ENCODE measurements around the gene CISH.

The CISH gene

DNA sequence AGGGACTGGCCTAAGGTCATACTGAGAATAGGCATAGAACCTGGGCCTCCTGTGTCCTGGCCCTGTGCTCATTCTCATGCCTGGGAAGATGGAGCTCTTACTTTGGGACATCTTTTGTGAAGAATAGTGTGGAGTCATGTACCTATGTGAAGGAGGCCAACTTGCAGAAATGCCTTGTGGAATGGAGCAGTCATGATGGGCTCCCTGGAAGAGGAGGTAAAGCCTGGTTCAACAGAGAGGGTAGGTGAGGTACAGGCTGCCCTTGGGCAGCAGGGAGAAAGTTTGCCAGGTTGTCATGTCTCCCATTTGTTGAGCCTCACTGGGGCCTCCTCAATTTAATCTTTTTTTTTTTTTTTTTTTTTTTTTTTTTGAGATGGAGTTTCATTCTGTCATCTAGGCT lies 23.5 kb upstream of the CISH start:
- no peak for DNase-seq

GRCh38 chr3:50633230-50633790 lies 21.7 kb upstream of the CISH start:
- DNase-seq, result no peak

- DNase-seq, result no peak
Observed at GRCh38 chr3:50632450-50632849, 20.9 kb upstream of the CISH start.

DNA sequence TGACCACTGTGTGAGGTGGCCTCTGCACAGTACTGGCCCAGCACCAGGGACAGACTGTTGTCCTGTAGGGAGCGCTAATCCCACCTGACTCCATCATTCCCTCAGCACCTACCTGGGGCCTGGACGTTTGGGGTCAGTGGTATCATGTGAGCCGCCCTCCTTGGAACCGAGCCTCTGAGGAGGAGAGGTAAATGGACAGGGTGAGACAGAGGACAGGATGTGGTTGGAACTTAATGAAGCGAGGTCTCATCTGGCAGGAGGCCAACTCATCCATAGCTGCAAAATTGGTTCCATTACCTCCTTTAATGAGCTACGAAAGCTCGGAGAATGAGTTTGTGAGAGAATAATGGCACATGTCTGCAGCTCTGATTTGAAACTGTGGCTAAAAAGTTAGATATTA lies 19.3 kb upstream of the CISH start:
- no peak for DNase-seq

GRCh38 chr3:50630394-50630793 lies 18.8 kb upstream of the CISH start:
- no peak for DNase-seq

DNA sequence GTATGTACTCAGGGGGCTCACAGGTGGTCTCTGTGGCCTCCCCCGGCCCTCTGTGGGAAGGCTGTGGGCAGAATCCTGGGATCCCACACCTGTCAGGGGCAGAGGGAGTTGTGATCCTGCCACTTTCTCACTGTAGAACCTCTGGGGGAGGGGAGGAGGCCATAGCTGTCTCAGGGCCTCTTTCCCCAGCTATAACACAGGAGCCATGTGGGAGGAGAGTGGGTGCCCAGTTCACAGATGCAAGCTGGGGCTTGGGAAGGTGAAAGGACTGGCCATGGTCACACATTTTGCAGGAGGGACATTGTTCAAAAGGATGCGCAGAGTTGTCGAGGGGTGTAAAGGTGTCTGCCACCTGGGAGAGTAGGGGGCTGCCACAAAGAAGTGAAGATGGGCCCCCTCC lies 17.0 kb upstream of the CISH start:
- DNase-seq, result no peak

GRCh38 chr3:50627407-50628051 lies 16.0 kb upstream of the CISH start:
- no peak for DNase-seq

- no peak for DNase-seq
Observed at GRCh38 chr3:50626401-50626800, 14.8 kb upstream of the CISH start.

DNA sequence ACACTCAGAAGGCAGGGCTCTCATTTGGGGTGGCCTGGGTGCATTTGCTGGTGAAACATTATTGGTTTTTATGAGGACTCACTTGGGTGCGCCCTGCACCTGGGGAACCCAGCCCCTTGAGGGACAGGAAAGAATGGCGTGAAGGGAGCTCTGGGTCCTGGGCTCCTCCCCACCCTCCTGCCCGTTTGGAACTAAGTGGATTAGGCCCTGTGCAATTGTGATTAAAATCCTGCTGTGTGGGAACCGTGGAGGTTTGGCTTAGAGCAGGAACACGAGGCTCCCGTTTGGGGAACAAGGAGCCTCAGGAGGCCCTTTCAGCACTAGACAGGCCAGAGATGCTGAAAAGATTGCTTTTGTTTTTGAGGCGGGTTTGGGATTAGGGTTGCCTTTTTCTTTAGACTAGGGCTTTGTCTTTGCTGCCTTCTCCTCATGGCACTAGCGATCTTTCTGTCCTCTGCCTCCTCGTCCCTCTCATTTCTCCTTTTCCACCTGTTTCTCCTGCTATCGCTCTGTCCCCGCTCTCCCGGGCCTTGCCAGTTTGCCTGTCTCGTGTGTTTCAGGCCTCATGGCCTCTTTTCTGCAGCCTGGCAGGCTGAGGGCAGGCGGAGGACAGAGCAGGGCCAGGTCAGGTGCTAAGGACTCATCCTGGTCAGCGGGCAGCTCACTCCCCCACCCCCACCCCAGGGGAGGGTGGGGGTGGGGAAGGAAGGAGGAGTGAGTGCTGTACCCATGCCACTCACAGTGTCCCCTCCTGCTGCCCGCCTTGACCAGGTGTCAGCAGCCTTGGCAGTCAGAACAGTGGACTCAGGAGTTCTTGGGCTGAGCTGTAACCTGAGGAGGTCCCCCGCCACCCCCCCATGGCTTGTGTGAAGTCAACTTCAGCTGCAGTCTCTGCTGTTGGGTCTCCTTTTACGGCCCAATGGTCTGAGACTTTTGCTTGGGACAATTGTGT lies 13.9 kb upstream of the CISH start:
- no peak for DNase-seq

DNA sequence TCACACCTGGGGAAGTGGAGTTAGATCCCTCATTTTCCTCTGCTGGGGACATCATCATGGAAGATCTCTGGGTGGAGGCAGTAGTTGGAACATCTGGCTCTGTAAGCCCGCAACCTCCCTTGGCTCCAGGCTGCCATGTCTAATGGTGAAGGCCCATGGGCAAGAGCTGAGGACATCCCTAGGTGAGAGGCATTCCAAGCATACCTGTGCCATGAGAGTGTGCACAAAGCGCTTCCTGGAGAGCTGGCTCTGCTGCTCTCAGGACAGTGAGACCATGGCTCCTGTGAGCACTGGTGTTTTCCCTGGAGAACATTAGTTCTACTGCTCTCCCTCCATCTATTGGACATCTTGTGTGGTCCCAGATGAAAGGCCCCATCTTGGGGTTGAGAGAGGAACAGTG lies 13.1 kb upstream of the CISH start:
- no peak for DNase-seq

DNA sequence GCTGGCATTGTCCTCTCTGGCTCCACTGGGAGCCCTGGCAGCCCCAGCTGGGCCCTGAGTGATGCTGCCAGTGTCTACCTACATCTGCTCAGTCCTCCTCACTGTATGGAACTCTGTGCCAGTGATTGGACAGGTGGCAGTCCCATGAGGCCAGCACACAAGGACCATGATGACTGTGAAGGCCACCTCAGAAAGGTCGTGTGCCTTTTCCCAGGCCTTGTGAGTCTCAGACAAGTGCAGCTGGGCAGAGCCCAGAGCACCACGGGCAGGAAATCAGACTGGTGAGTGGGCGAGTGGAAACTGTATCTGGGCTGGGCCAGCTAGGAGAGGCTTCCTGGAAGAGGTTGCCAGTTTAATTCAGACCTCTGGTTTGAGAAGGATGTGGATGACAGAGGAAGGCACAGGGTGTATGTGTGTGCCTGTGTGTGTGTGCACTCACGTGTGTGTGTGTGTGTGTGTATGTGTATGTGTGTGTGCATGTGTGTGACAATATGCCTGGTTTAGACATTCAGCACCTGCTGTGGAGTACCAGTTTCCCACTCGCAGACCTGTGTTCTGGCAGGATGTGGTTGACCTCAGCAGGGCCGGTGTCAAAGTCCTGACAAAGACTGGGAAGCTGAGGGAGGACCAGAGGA lies 12.4 kb upstream of the CISH start:
- no peak for DNase-seq

DNA sequence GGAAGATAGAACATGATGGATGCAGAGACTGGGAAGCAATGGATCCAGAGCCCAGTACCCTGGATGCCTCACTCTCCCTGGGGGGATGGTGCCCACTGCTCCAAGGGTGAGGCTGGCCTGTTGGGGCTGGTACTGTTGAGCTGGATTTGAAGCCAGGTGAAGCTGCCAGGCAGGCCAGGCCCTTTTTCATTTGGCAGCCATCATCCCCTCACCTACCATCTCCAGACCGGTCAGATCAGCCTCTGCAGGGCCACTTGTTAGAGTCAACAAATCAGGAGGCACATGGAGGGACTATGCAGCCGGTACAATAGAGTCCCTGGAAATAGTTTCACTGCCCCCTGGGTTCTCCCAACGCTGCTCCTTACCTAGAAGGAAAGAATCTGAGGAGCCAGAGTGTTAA lies 11.3 kb upstream of the CISH start:
- DNase-seq, result no peak

DNA sequence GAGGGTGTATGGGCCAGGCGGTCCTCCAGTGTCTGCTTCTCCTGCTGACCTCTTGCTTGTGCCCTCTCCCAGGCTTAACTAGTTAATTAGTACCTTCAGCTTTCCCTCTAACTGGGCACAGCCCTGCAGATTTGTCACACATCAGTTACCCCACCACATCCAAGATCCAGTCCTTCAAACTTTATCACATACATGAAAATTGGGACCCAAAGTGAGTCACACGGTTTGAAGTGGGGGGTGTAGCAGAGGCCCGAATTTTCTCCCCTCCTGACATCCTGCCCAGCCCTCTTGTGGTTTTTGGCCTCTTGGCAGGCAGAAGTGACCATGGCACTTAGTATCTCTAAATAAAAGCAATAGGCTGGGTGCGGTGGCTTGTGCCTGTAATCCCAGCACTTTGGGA lies 9.2 kb upstream of the CISH start:
- no peak for DNase-seq

- DNase-seq, result no peak
Observed at GRCh38 chr3:50620420-50620819, 8.8 kb upstream of the CISH start.

- no peak for DNase-seq
Observed at GRCh38 chr3:50617911-50618481, 6.4 kb upstream of the CISH start.

GRCh38 chr3:50617096-50617791 lies 5.7 kb upstream of the CISH start, which contains the start of gene MAPKAPK3:
Gene MAPKAPK3, plus strand, starts transcription at chr3:50617151. Its CDS starts 415 bp downstream, at chr3:50617566.
- peak; percentile 29 for DNase-seq

GRCh38 chr3:50616770-50617095 lies 5.2 kb upstream of the CISH start:
- peak; percentile 94 for DNase-seq

GRCh38 chr3:50616003-50616769 lies 4.6 kb upstream of the CISH start:
- peak; percentile 74 for DNase-seq

GRCh38 chr3:50615190-50615589 lies 3.6 kb upstream of the CISH start:
- no peak for DNase-seq

DNA sequence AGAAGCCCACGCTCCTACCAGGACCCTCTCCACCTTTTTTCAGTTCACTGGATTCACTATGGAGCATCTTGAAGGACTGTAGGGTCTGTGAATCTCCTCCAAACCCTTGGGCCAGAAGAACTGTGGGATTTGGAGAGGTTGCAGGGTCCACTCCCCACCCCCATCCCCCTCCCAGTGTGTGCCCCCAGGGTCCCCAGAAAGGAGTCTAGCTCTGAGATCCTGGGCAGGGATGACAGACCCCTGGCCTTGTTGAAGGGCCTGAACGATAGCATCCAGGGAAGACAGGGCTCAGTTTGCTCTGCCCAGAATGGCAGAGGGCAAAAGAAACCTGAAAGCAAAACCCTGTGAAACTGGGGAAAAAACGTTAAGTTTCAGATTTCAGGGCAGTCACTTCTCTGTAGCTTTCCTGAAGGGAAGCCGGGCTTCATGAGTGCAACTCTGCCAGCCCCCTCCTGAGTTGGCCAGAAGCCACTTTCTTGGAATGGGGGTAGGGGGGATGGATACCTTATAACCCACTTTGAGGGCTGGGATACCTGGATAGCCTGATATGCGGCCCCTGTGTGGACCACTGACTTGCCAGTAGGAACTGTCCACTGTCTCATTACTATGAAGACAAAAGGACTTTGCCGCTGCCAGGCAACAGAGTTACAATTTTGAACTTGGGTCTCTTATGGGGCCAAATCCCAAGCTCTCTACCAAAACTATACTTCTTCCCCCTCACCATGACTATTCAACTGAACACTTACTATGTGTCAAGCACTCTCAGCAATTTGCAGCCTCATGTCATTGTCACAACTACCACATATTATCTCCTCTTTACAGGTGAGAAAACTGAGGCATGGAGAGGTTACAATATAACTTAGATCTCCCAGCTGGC lies 1.6 kb upstream of the CISH start:
- DNase-seq, result no peak
